Uterus (tissue), 2 donors: ENCODE results near the gene TMEM125.

Source experiments
- CTCF ChIP-seq, 4 experiments: fragments of 200-600 bp in 2 of 4; fragments of 450-650 bp in 2 of 4; sonication (generic) in 2 of 4; IDR thresholded peaks; one replicate each; pipeline ENCODE4 v1.5.1; 2016 to 2019; ENCODE audit warnings: antibody characterized with exemption in 4 of 4, mild to moderate bottlenecking in 2 of 4, moderate library complexity in 1 of 4
- POLR2A ChIP-seq, 2 donors: fragments of 450-650 bp; IDR thresholded peaks; one replicate each; pipeline ENCODE4 v1.6.1; 2016; ENCODE audit warnings: antibody characterized with exemption in 2 of 2, mild to moderate bottlenecking in 1 of 2, moderate library complexity in 1 of 2

GRCh38 chr1:43258370-43258769 is 11.4 kb upstream of the TMEM125 start:
- TF ChIP-seq POLR2A (IDR thresholded peaks at IDR 0.05) (no peak), CTCF (IDR thresholded peaks at IDR 0.05) (no peak)
